Measurements from ENCODE around the gene CCM2.
A peak's percentile ranks its signal among the peaks of the same experiment; 100 is the strongest.
"Not testable (repeated sequence)": the region's sequence is repeated elsewhere in the genome, so short reads cannot be mapped to it uniquely, and the experiment has no call there.

The CCM2 gene

DNA sequence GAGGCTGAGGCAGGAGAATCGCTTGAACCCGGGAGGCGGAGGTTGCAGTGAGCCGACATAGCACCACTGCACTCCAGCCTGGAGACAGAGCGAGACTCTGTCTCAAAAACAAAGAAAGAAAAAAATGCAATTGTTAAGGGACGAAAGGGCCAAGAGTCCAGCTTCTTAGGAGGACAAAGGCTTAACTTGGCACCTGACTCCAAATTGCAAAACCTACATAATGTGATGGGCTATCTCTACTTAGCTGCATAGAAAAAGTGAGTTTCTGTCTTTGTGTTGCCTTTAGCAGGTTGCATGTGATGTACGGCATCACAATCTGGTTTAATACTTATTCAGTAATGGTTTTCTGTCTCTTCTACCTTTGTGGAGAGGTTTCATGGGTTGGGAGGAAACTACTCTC is 12.5 kb upstream of the CCM2 start:
- Mint-ChIP-seq H3K36me3 (ENCODE audit: low read depth) (peaks cover 38% of the 10 kb centered on the region), H3K27me3 (ENCODE audit: low read depth) (no peaks in the 10 kb centered on the region), H3K4me3 (peak overlapping the region; percentile 95 to 97 (median 96)), H3K9me3 (no peaks in the 10 kb centered on the region), H3K4me1 (peaks cover 50% of the 10 kb centered on the region), H3K27ac (peak overlapping the region; percentile 98 to 99 (median 99))
- TF ChIP-seq, protein P1, sequence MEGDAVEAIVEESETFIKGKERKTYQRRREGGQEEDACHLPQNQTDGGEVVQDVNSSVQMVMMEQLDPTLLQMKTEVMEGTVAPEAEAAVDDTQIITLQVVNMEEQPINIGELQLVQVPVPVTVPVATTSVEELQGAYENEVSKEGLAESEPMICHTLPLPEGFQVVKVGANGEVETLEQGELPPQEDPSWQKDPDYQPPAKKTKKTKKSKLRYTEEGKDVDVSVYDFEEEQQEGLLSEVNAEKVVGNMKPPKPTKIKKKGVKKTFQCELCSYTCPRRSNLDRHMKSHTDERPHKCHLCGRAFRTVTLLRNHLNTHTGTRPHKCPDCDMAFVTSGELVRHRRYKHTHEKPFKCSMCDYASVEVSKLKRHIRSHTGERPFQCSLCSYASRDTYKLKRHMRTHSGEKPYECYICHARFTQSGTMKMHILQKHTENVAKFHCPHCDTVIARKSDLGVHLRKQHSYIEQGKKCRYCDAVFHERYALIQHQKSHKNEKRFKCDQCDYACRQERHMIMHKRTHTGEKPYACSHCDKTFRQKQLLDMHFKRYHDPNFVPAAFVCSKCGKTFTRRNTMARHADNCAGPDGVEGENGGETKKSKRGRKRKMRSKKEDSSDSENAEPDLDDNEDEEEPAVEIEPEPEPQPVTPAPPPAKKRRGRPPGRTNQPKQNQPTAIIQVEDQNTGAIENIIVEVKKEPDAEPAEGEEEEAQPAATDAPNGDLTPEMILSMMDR (IDR thresholded peaks at IDR 0.05; ENCODE audit: unreplicated experiment in 3 of 3) = no peak

- Mint-ChIP-seq H3K27ac (peak overlapping the region in 2 of 3 experiments; percentile 98 to 99), H3K4me3 (peak overlapping the region; percentile 95 to 97 (median 96)), H3K27me3 (ENCODE audit: low read depth) (no peaks in the 10 kb centered on the region), H3K9me3 (no peaks in the 10 kb centered on the region), H3K36me3 (ENCODE audit: low read depth) (peaks cover 33% of the 10 kb centered on the region), H3K4me1 (peaks cover 50% of the 10 kb centered on the region)
- TF ChIP-seq, protein P1 (IDR thresholded peaks at IDR 0.05; ENCODE audit: unreplicated experiment in 3 of 3) = no peak
Observed at GRCh38 chr7:44987996-44988395, 12.0 kb upstream of the CCM2 start.

- TF ChIP-seq, protein P1 (IDR thresholded peaks at IDR 0.05; ENCODE audit: unreplicated experiment in 3 of 3) = no peak
- Mint-ChIP-seq H3K27ac (peak overlapping the region in 2 of 3 experiments; percentile 20 to 52), H3K4me1 (peaks cover 50% of the 10 kb centered on the region), H3K4me3 (peak overlapping the region in 2 of 3 experiments; percentile 1 to 31), H3K27me3 (ENCODE audit: low read depth) (no peaks in the 10 kb centered on the region), H3K36me3 (ENCODE audit: low read depth) (peaks cover 26% of the 10 kb centered on the region), H3K9me3 (no peaks in the 10 kb centered on the region)
Observed at GRCh38 chr7:44988701-44989100, 11.3 kb upstream of the CCM2 start.

GRCh38 chr7:44989132-44989531 is 10.9 kb upstream of the CCM2 start:
- Mint-ChIP-seq H3K36me3 (ENCODE audit: low read depth) (peaks cover 21% of the 10 kb centered on the region), H3K4me1 (peaks cover 49% of the 10 kb centered on the region), H3K27ac (peak overlapping the region in 2 of 3 experiments; percentile 20 to 52), H3K27me3 (ENCODE audit: low read depth) (no peaks in the 10 kb centered on the region), H3K4me3 (peak overlapping the region in 1 of 3 experiments; percentile 1), H3K9me3 (no peaks in the 10 kb centered on the region)
- TF ChIP-seq, protein P1 (IDR thresholded peaks at IDR 0.05; ENCODE audit: unreplicated experiment in 3 of 3) = no peak

DNA sequence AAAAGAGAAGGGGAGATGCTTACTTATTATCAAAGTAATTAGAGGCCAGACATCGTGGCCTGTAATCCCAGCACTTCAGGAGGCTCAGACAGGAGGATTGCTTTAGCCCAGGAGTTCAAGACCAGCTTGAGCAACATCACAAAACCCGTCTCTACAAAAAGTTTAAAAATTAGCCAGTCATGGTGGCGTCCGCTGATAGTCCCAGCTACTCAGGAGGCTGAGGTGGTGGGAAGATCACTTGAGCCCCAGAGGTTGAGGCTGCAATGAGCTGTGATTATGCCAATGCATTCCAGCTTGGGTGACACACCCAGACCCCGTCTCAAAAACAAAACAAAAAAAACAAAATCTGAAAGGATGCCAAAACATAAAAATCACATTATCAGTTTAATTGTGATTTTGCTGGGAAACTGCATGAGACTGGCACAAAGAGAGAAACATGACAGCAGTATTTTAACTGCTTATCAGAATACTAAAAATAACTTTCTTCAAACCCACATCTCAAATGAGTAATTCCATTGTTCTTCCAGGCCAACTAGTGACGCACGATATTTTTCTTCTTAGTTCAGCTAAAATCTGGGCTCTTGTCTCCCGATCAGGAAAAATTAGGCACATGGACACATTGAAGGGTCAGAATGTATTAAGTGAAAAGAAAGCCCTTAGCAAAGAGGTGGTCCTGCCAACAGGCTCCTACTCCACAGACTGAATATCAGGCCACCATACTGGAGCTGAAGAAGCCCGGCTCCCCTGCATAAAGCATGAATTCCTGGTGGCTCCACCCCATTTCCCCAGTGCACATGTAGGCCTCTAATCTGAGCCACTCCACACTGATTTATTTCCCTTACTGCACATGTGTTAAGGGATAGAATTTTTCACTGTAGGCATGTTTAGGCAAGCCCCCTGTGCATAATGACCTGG is 9.6 kb upstream of the CCM2 start:
- H3K4me1 Mint-ChIP-seq = peaks cover 37% of the 10 kb centered on the region

DNA sequence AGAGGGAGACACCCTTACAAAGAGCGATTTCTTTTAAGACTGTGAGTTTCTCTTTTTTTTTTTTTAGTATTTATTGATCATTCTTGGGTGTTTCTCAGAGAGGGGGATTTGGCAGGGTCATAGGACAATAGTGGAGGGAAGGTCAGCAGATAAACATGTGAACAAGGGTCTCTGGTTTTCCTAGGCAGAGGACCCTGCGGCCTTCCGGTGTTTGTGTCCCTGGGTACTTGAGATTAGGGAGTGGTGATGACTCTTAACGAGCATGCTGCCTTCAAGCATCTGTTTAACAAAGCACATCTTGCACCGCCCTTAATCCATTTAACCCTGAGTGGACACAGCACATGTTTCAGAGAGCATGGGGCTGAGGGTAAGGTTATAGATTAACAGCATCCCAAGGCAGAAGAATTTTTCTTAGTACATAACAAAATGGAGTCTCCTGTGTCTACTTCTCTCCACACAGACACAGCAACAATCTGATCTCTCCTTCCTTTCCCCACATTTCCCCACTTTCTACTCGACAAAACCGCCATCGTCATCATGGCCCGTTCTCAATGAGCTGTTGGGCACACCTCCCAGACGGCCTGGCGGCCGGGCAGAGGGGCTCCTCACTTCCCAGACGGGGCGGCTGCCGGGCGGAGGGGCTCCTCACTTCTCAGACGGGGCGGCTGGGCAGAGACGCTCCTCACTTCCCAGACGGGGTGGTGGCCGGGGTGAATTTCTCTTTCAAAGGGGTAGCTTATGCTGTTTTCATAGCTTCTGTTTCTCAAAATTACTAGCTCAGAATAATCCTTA is 7.8 kb upstream of the CCM2 start:
- H3K27me3 Mint-ChIP-seq (ENCODE audit: low read depth); H3K9me3 Mint-ChIP-seq; H3K36me3 Mint-ChIP-seq (ENCODE audit: low read depth); H3K4me3 Mint-ChIP-seq: not testable (repeated sequence)
- Mint-ChIP-seq H3K27ac (peak overlapping the region; percentile 50 to 94 (median 82)), H3K4me1 (peaks cover 27% of the 10 kb centered on the region)

More for the DNA sequence above, 9.6 kb upstream of the CCM2 start:
- Mint-ChIP-seq H3K4me3 (peak overlapping the region in 2 of 3 experiments; percentile 31 to 75), H3K36me3 (ENCODE audit: low read depth) (peaks cover 9% of the 10 kb centered on the region), H3K27me3 (ENCODE audit: low read depth) (no peaks in the 10 kb centered on the region), H3K9me3 (no peaks in the 10 kb centered on the region), H3K27ac (peak overlapping the region; percentile 66 to 93 (median 84))
- TF ChIP-seq, protein P1 (IDR thresholded peaks at IDR 0.05; ENCODE audit: unreplicated experiment in 3 of 3) = no peak

Measured in nephron (organoid).